OCI-LY1 (cell line): ENCODE data around the gene IQCK.

Experiments
- CTCF ChIP-seq: fragments of 200-600 bp; sonication (generic), shearing (Covaris generic); IDR thresholded peaks from 2 replicates; pipeline ENCODE4 v1.5.1; 2017; ENCODE audit warnings: mild to moderate bottlenecking, antibody characterized with exemption, low read length, moderate library complexity, mixed read lengths
- EZH2 ChIP-seq: fragments of 200-600 bp; sonication (generic), shearing (Covaris generic); IDR thresholded peaks from 2 replicates; pipeline ENCODE4 v1.8.0; 2017; ENCODE audit warnings: borderline replicate concordance, mixed run types, mild to moderate bottlenecking, antibody characterized with exemption, low read length, moderate library complexity, mixed read lengths

- TF ChIP-seq CTCF (no peak), EZH2 (no peak)
These were observed 39.0 kb downstream of the IQCK start for GRCh38 chr16:19757026-19757425.
